GM13977 (cell line): Measurements from ENCODE around the gene FMN1.

Source experiments
- DNase-seq: peaks from one replicate; pipeline ENCODE4 v3.0.0; 2012; ENCODE audit warnings: low spot score
- in situ Hi-C: fragments of 300-500 bp; cut with MboI; formaldehyde crosslinking; loops from one replicate; pipeline ENCODE4 v1.12.0; 2022; ENCODE audit warnings: low sequenced_read_pairs, low pct_unique_long_range_greater_than_20kb, mixed read lengths, inconsistent platforms; ENCODE audit not compliant: unreplicated experiment
- TF ChIP-seq, protein P1 (sequence below): IDR thresholded peaks from 2 replicates; pipeline ENCODE4 v1.5.1; 2012; ENCODE audit warnings: mild to moderate bottlenecking, control low read depth; ENCODE audit not compliant: insufficient read depth; ENCODE audit errors: extremely low read depth, missing control alignments

FMN1 gene

DNA sequence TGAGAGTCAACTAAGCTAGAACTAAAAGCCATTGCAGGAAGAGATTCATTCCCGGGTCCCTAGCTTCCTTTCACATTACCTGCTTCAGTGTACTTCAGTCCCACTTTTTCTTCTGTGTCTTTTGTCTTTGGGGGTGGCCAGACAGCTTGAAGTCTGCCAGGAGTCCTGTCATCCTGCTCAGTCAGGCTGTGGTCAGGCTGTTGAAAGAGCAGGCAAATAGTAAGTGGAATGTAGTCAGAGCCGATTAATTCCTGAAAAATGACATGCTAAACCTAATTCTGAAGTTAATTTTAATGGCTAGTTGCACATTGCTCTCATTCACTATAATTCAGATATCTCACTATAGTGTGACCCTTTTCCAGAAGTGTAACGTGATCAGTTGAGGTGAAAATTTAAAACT is 129.6 kb downstream of the FMN1 start:
- in situ Hi-C loops = no loop called here
- no peak for DNase-seq
- TF ChIP-seq, protein P1, sequence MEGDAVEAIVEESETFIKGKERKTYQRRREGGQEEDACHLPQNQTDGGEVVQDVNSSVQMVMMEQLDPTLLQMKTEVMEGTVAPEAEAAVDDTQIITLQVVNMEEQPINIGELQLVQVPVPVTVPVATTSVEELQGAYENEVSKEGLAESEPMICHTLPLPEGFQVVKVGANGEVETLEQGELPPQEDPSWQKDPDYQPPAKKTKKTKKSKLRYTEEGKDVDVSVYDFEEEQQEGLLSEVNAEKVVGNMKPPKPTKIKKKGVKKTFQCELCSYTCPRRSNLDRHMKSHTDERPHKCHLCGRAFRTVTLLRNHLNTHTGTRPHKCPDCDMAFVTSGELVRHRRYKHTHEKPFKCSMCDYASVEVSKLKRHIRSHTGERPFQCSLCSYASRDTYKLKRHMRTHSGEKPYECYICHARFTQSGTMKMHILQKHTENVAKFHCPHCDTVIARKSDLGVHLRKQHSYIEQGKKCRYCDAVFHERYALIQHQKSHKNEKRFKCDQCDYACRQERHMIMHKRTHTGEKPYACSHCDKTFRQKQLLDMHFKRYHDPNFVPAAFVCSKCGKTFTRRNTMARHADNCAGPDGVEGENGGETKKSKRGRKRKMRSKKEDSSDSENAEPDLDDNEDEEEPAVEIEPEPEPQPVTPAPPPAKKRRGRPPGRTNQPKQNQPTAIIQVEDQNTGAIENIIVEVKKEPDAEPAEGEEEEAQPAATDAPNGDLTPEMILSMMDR = no peak

DNA sequence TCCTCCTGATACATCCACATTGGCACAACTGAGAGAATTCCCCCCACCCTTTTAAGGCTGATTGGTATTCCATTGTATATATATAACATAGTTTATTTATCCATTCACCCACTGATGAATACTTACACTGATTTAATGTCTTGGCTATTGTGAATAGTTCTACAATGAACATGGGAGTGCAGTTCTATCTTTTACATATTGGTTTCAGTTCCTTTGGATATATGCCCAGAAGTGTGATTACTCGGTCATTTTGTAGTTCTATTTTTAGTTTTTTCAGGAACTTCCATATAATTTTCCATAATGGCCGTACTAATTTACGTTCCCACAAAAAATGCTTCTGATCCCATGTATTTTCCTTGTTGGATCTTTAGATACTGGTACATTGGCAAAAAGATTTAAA is 135.3 kb downstream of the FMN1 start:
- TF ChIP-seq, protein P1 = no peak
- DNase-seq = no peak
- in situ Hi-C loops = no loop called here

DNA sequence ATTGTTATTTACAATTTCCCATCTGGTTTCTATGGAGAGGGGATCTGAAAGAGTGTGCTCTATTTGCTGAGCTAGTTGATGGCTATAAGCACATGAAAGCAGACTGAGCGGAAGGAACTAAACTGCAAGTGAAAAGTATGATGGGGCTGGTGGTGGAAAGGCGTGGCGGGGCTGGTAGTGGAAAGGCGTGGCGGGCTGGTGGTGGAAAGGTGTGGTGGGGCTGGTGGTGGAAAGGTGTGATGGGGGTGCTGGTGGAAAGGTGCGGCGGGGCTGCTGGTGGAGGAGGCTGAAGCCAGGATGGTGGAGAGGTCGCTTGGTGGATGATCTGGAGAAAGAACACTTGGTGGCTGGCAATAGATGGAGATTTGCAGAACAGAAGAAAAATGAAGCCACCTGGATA is 136.7 kb downstream of the FMN1 start:
- TF ChIP-seq, protein P1 = no peak
- DNase-seq = no peak
- in situ Hi-C loops = no loop called here

DNA sequence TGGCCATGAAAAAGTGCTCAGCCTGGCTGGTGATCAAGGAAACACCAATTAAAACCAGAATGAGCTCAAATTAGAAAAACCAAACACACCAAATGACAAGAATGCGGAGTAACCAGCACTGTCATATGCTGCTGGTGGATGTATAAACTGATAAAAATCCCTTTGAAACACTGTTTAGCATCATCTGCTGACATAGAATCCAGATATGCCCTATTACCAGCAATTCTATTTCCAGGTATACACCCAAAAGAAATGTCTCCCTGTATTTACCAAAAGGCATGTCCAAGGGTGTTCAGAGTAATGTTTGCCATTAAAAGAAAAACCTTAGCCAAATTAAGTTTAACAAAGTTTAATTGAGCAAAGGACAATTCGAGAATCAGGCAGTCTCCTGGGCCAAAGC is 138.6 kb downstream of the FMN1 start:
- in situ Hi-C loops = no loop called here
- DNase-seq = no peak
- TF ChIP-seq, protein P1 = no peak

DNA sequence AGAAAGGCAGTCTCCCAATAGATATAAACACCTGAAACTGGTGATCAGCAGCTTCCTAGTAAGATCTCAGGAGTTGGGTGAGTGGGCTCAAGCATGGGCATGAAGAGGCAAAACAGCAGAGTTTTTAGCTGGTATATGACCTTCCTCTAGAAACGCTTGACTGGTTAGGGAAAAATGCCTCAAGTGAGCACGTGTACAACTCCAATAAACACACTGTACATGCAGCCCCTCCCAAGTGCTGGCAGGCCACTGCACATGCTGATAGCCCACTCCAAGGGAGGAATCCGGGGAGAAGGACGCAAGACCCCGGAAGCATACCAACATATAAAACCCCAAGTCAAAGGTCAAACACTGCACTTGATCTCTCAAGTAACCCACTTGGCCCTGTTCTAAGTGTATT is 143.0 kb downstream of the FMN1 start:
- TF ChIP-seq, protein P1 = no peak
- in situ Hi-C loops = no loop called here
- DNase-seq = no peak

DNA sequence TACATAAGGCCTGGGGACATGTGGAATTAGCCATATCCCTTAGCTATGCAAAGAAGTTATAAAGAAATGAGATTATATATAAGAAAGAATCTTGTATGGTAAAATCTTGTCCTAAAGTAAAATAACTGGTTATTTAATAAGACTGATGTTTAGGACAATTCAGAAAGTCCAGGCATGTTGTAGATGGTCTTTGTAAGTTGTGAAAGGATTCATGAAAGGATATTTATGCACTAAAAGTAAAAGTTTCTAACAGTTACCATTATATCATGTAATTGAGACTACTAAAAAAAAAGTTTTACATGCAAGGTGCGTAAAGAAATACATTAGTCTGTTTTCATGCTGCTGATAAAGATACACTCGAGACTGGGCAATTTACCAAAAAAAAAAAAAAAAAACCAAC is 146.3 kb downstream of the FMN1 start:
- TF ChIP-seq, protein P1 = no peak
- in situ Hi-C loops = no loop called here
- no peak for DNase-seq

DNA sequence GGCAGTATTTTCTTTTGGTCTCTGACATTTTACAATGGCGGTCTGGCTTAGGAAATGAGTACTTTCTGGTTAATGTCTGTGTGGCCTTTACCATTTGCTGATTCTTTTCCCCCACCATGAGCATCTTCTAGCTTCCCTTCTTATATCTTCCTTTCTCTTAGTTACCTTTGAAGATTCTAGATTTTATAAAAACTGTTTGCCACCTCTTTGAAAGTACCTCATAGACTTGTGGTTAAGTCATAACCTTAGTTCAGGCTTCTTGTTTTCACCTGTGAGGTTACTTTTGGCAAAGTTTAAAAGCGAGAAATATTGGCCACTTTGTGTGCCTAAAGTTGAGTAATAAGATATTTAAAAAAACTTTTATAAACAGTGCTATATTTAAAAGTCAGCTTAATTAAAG is 147.4 kb downstream of the FMN1 start:
- no peak for DNase-seq
- in situ Hi-C loops = no loop called here
- TF ChIP-seq, protein P1 = no peak
